T-helper 17 cell (primary cell): Measurements from ENCODE around the gene HDAC4. TPM values are rescaled to one million over a fixed set of nuclear protein-coding genes. Genes with fewer than 3 reads are reported as not detected.

ENCODE experiments used
- ATAC-seq: fragments of 150-1000 bp; cut with Tn5 transposase; 2 replicates; pipeline ENCODE4 v1.10.0; 2021; ENCODE audit warnings: mild to moderate bottlenecking, moderate library complexity
- DNase-seq, 3 donors: peaks; one replicate each; pipeline versions ENCODE4 v3.0.0 to v3.0.0-alpha.2; 2020 to 2021
- H3K9me3 ChIP-seq: one replicate; pipeline ENCODE4 v1.7.0; 2013; ENCODE audit warnings: low read length, mild to moderate bottlenecking; ENCODE audit not compliant: control insufficient read depth, poor library complexity, severe bottlenecking
- H3K27ac Mint-ChIP-seq: one replicate; pipeline ENCODE4 v1.8.0; 2022; ENCODE audit warnings: mild to moderate bottlenecking, moderate library complexity, mixed read lengths
- H3K27me3 Mint-ChIP-seq: one replicate; pipeline ENCODE4 v1.8.0; 2022; ENCODE audit warnings: mixed read lengths
- H3K36me3 Mint-ChIP-seq: one replicate; pipeline ENCODE4 v1.8.0; 2022; ENCODE audit warnings: low read depth, mixed read lengths
- H3K4me1 Mint-ChIP-seq: one replicate; pipeline ENCODE4 v1.8.0; 2022; ENCODE audit warnings: mild to moderate bottlenecking, mixed read lengths
- H3K4me3 Mint-ChIP-seq: one replicate; pipeline ENCODE4 v1.8.0; 2022; ENCODE audit warnings: mild to moderate bottlenecking, moderate library complexity, mixed read lengths
- total RNA-seq, 4 donors: library from RNA in 2 of 4; stranded (reverse) in 2 of 4; gene quantifications; one replicate each; pipeline ENCODE4 v1.2.3 and lab custom pipeline; 2022 to 2026

The HDAC4 gene
- total RNA-seq, 2 donors from 2014 or later: 78.9 to 79.0 TPM

GRCh38 chr2:239035997-239036731 is 364.7 kb downstream of the HDAC4 start:
- ATAC-seq (no peak), DNase-seq (no peak)
- Mint-ChIP-seq H3K36me3 (no peaks in the 10 kb centered on the region), H3K4me1 (peaks cover 3% of the 10 kb centered on the region), H3K4me3 (no peak overlapping the region), H3K27ac (no peak overlapping the region), H3K27me3 (peaks cover 16% of the 10 kb centered on the region)
- H3K9me3 ChIP-seq: no peaks in the 10 kb centered on the region

- Mint-ChIP-seq H3K4me3 (no peak overlapping the region), H3K27ac (no peak overlapping the region), H3K4me1 (peaks cover 3% of the 10 kb centered on the region), H3K36me3 (no peaks in the 10 kb centered on the region), H3K27me3 (peaks cover 20% of the 10 kb centered on the region)
- DNase-seq (peak; percentile 50 to 64 (median 56)), ATAC-seq (peak; percentile 85)
- H3K9me3 ChIP-seq: no peaks in the 10 kb centered on the region
Measured at GRCh38 chr2:239035361-239035814, 365.4 kb downstream of the HDAC4 start.

- DNase-seq (no peak), ATAC-seq (no peak)
- Mint-ChIP-seq H3K4me1 (peaks cover 3% of the 10 kb centered on the region), H3K4me3 (no peak overlapping the region), H3K27me3 (peaks cover 21% of the 10 kb centered on the region), H3K36me3 (no peaks in the 10 kb centered on the region), H3K27ac (no peak overlapping the region)
- no peaks in the 10 kb centered on the region for H3K9me3 ChIP-seq
Measured at GRCh38 chr2:239034561-239035341, 366.1 kb downstream of the HDAC4 start.

- DNase-seq: no peak
- H3K27me3 Mint-ChIP-seq: peaks cover 27% of the 10 kb centered on the region
Measured at GRCh38 chr2:239033801-239034560, 366.8 kb downstream of the HDAC4 start.

GRCh38 chr2:239029958-239030357 is 370.9 kb downstream of the HDAC4 start:
- Mint-ChIP-seq H3K27ac (no peak overlapping the region), H3K4me1 (no peaks in the 10 kb centered on the region), H3K36me3 (no peaks in the 10 kb centered on the region), H3K27me3 (peaks cover 43% of the 10 kb centered on the region), H3K4me3 (no peak overlapping the region)
- no peak for ATAC-seq
- no peak for DNase-seq
- no peaks in the 10 kb centered on the region for H3K9me3 ChIP-seq

More at GRCh38 chr2:239033801-239034560, 366.8 kb downstream of the HDAC4 start:
- Mint-ChIP-seq H3K4me1 (peaks cover 3% of the 10 kb centered on the region), H3K27ac (no peak overlapping the region), H3K36me3 (no peaks in the 10 kb centered on the region), H3K4me3 (no peak overlapping the region)
- H3K9me3 ChIP-seq: no peaks in the 10 kb centered on the region
- ATAC-seq: no peak

GRCh38 chr2:239028253-239028619 is 372.6 kb downstream of the HDAC4 start:
- no peaks in the 10 kb centered on the region for H3K36me3 Mint-ChIP-seq
- H3K27me3 Mint-ChIP-seq: peaks cover 55% of the 10 kb centered on the region
- DNase-seq (no peak), ATAC-seq (no peak)
- H3K27ac Mint-ChIP-seq: no peak overlapping the region
- no peak overlapping the region for H3K4me3 Mint-ChIP-seq
- no peaks in the 10 kb centered on the region for H3K9me3 ChIP-seq
- no peaks in the 10 kb centered on the region for H3K4me1 Mint-ChIP-seq

- ATAC-seq (no peak), DNase-seq (no peak)
- Mint-ChIP-seq H3K27ac (no peak overlapping the region), H3K36me3 (no peaks in the 10 kb centered on the region), H3K4me1 (no peaks in the 10 kb centered on the region), H3K27me3 (peaks cover 57% of the 10 kb centered on the region), H3K4me3 (no peak overlapping the region)
- H3K9me3 ChIP-seq: no peaks in the 10 kb centered on the region
Measured at GRCh38 chr2:239027391-239028252, 373.2 kb downstream of the HDAC4 start.

- H3K36me3 Mint-ChIP-seq: no peaks in the 10 kb centered on the region
- DNase-seq (no peak), ATAC-seq (no peak)
- H3K9me3 ChIP-seq: no peaks in the 10 kb centered on the region
- H3K4me1 Mint-ChIP-seq: no peaks in the 10 kb centered on the region
- H3K4me3 Mint-ChIP-seq: no peak overlapping the region
- H3K27ac Mint-ChIP-seq: no peak overlapping the region
- peaks cover 55% of the 10 kb centered on the region for H3K27me3 Mint-ChIP-seq
Measured at GRCh38 chr2:239026711-239027361, 374.0 kb downstream of the HDAC4 start.

- Mint-ChIP-seq H3K36me3 (no peaks in the 10 kb centered on the region), H3K27me3 (peaks cover 57% of the 10 kb centered on the region), H3K4me3 (no peak overlapping the region), H3K4me1 (no peaks in the 10 kb centered on the region), H3K27ac (no peak overlapping the region)
- H3K9me3 ChIP-seq: no peaks in the 10 kb centered on the region
- no peak for ATAC-seq
- no peak for DNase-seq
Measured at GRCh38 chr2:239025951-239026461, 374.8 kb downstream of the HDAC4 start.

GRCh38 chr2:239025096-239025801 is 375.6 kb downstream of the HDAC4 start:
- DNase-seq (no peak), ATAC-seq (no peak)
- peaks cover 54% of the 10 kb centered on the region for H3K27me3 Mint-ChIP-seq
- no peak overlapping the region for H3K27ac Mint-ChIP-seq
- H3K9me3 ChIP-seq: no peaks in the 10 kb centered on the region
- H3K36me3 Mint-ChIP-seq: no peaks in the 10 kb centered on the region
- H3K4me1 Mint-ChIP-seq: no peaks in the 10 kb centered on the region
- H3K4me3 Mint-ChIP-seq: no peak overlapping the region

- DNase-seq (no peak), ATAC-seq (no peak)
- H3K27ac Mint-ChIP-seq: no peak overlapping the region
- H3K4me1 Mint-ChIP-seq: no peaks in the 10 kb centered on the region
- no peak overlapping the region for H3K4me3 Mint-ChIP-seq
- H3K9me3 ChIP-seq: no peaks in the 10 kb centered on the region
- peaks cover 55% of the 10 kb centered on the region for H3K27me3 Mint-ChIP-seq
- no peaks in the 10 kb centered on the region for H3K36me3 Mint-ChIP-seq
Measured at GRCh38 chr2:239024226-239024625, 376.6 kb downstream of the HDAC4 start.
